Ovary (tissue), 9 donors: ENCODE results near the gene IL18R1. TPM values are rescaled to one million over a fixed set of nuclear protein-coding genes. Genes with fewer than 3 reads are reported as not detected.

Experiments
- DNase-seq, 5 donors: peaks; one replicate each; pipeline ENCODE4 v3.0.0-alpha.2; 2019 to 2020
- H3K27ac ChIP-seq, 2 donors: fragments of 200-600 bp; one replicate each; pipeline versions ENCODE4 v1.5.1 to v1.8.0; 2019 to 2022
- H3K27me3 ChIP-seq: fragments of 200-600 bp; one replicate; pipeline ENCODE4 v1.8.0; 2022
- H3K36me3 ChIP-seq: fragments of 200-600 bp; sonication (generic); one replicate; pipeline ENCODE4 v1.5.1; 2019
- H3K4me1 ChIP-seq: one replicate; pipeline ENCODE4 v1.8.1; 2013; ENCODE audit warnings: mild to moderate bottlenecking, moderate library complexity; ENCODE audit not compliant: insufficient read depth
- H3K4me3 ChIP-seq: fragments of 200-600 bp; sonication (generic); one replicate; pipeline ENCODE4 v1.5.1; 2017
- H3K9me3 ChIP-seq, 2 donors: fragments of 200-600 bp in 1 of 2; sonication (generic) in 1 of 2; one replicate each; pipeline versions ENCODE4 v1.5.1 to v1.8.1; 2013 to 2019; ENCODE audit warnings: mild to moderate bottlenecking in 1 of 2, moderate library complexity in 1 of 2
- CTCF ChIP-seq, 3 donors: fragments of 450-650 bp in 2 of 3; fragments of 200-600 bp in 1 of 3; IDR thresholded peaks; one replicate each; pipeline versions ENCODE4 v1.5.1 to v1.8.0; 2016 to 2022; ENCODE audit warnings: antibody characterized with exemption in 3 of 3, mild to moderate bottlenecking in 1 of 3
- EP300 ChIP-seq: sonication (generic); formaldehyde crosslinking; IDR thresholded peaks from one replicate; pipeline ENCODE4 v1.6.1; 2017; ENCODE audit warnings: antibody characterized with exemption
- POLR2A ChIP-seq: fragments of 450-650 bp; IDR thresholded peaks from one replicate; pipeline ENCODE4 v1.6.1; 2017; ENCODE audit warnings: antibody characterized with exemption, mild to moderate bottlenecking, moderate library complexity
- WGBS, 3 donors: extraction: QIAGEN DNeasy Blood & Tissue Kit in 1 of 3; methylation state at CpG; one replicate each; pipeline versions ENCODE4 v1.1.5 to v1.1.7; 2013 to 2017; 5-methylcytosine and 5-hydroxymethylcytosine counted together
- intact Hi-C, 4 donors: fragments of 100-400 bp; cut with DNase I; formaldehyde crosslinking; loops; one replicate each; pipeline versions ENCODE4 v1.11.0 to v1.15.1; 2022 to 2023
- polyA plus RNA-seq, 2 donors: library from polyadenylated mRNA; stranded (reverse); fragments of 200-250 nt in 1 of 2; fragments of 350-450 nt in 1 of 2; fragmentation: Illumina TruSeq in 1 of 2; extraction: RNeasy Lipid Tissue Mini Kit (QIAGEN cat#74804) in 1 of 2; gene quantifications; one replicate each; pipeline ENCODE4 v1.2.3, GENCODE V29; 2013 to 2014
- total RNA-seq, 7 donors: library from RNA; depleted of rRNA in 2 of 7; stranded (reverse); fragments of >200 nt in 2 of 7; fragmentation: NEBNext Ultra II Directional in 3 of 7; extraction: Animal tissue kit (Norgen Biotek cat#: 25700) in 3 of 7; gene quantifications; one replicate each; pipeline versions ENCODE4 v1.1.0 to v1.2.4, GENCODE V29; 2016 to 2023
- donor health status: DM: no; HTN: no; CAD: no; lungs with moderate emphysema.
- donor health status: DM: no; HTN: no; CAD: no.
- donor health status: Bipolar disorder and iron deficiency.
- donor health status: DM: yes; HTN: yes; CAD: no.
- donor health status: DM: no; HTN: no; CAD: no.
- donor health status: DM: yes; HTN: yes; CAD: no.

Gene IL18R1
- total and polyA plus RNA-seq, 9 donors, result 0.83 to 3.1 (median 1.7) TPM

- no peak for DNase-seq
- Histone ChIP-seq H3K4me1 (no peaks in the 10 kb centered on the region), H3K4me3 (no peak overlapping the region), H3K27me3 (no peaks in the 10 kb centered on the region), H3K36me3 (no peaks in the 10 kb centered on the region), H3K27ac (no peak overlapping the region), H3K9me3 (no peaks in the 10 kb centered on the region)
- intact Hi-C loops, result no loop called here
- TF ChIP-seq EP300 (no peak), POLR2A (no peak), CTCF (IDR thresholded peaks at IDR 0.05) (no peak)
- 75 to 87% (median 80%) methylated on average over 3 of the region's 3 CpGs for WGBS, 3 donors
Measured at GRCh38 chr2:102386004-102386403, 30.4 kb downstream of the IL18R1 start.

- intact Hi-C loops, result no loop called here
- Histone ChIP-seq H3K27ac (no peak overlapping the region), H3K36me3 (no peaks in the 10 kb centered on the region), H3K27me3 (no peaks in the 10 kb centered on the region), H3K4me1 (no peaks in the 10 kb centered on the region), H3K4me3 (no peak overlapping the region), H3K9me3 (no peaks in the 10 kb centered on the region)
- WGBS, 3 donors, result 77 to 87% (median 80%) methylated on average over 3 of the region's 3 CpGs
- no peak for DNase-seq
- TF ChIP-seq CTCF (IDR thresholded peaks at IDR 0.05), result no peak
- TF ChIP-seq POLR2A, result no peak
- no peak for TF ChIP-seq EP300
Measured at GRCh38 chr2:102386867-102387541, 31.4 kb downstream of the IL18R1 start.

- TF ChIP-seq EP300, result no peak
- TF ChIP-seq CTCF (IDR thresholded peaks at IDR 0.05), result no peak
- no peak for TF ChIP-seq POLR2A
- no peaks in the 10 kb centered on the region for H3K36me3 ChIP-seq
- H3K27me3 ChIP-seq, result no peaks in the 10 kb centered on the region
- no peak overlapping the region for H3K27ac ChIP-seq
- no peak for DNase-seq
- WGBS, 3 donors, result 78 to 89% (median 89%) methylated on average over 7 of the region's 7 CpGs
- H3K4me3 ChIP-seq, result no peak overlapping the region
- no peaks in the 10 kb centered on the region for H3K4me1 ChIP-seq
- intact Hi-C loops, result no loop called here
- H3K9me3 ChIP-seq, result no peaks in the 10 kb centered on the region
Measured at GRCh38 chr2:102387763-102388546, 32.4 kb downstream of the IL18R1 start.

- no peak for DNase-seq
- WGBS, 3 donors, result 60 to 76% (median 61%) methylated on average over 2 of the region's 2 CpGs
- intact Hi-C loops, result no loop called here
Measured at GRCh38 chr2:102391565-102391964, 36.0 kb downstream of the IL18R1 start.

More at GRCh38 chr2:102391565-102391964, 36.0 kb downstream of the IL18R1 start:
- H3K9me3 ChIP-seq, result no peaks in the 10 kb centered on the region
- no peak overlapping the region for H3K4me3 ChIP-seq
- no peak for TF ChIP-seq EP300
- TF ChIP-seq POLR2A, result no peak
- no peak for TF ChIP-seq CTCF (IDR thresholded peaks at IDR 0.05)
- no peaks in the 10 kb centered on the region for H3K27me3 ChIP-seq
- H3K36me3 ChIP-seq, result no peaks in the 10 kb centered on the region
- H3K27ac ChIP-seq, result no peak overlapping the region
- no peaks in the 10 kb centered on the region for H3K4me1 ChIP-seq
